ENCODE measurements around the gene TBC1D10A. TPM values are rescaled to one million over a fixed set of nuclear protein-coding genes. Genes with fewer than 3 reads are reported as not detected.

The TBC1D10A gene
- total RNA-seq, 2 donors from 2014 or later: 32.0 to 41.2 TPM

- ATAC-seq (no peak), DNase-seq (no peak)
- intact Hi-C loops (cut with DNase I, micrococcal nuclease): no loop called here
Measured at GRCh38 chr22:30292069-30292970, 34.4 kb downstream of the TBC1D10A start.

- intact Hi-C loops (cut with DNase I, micrococcal nuclease): no loop called here
- ATAC-seq (no peak), DNase-seq (peak; percentile 55 to 88)
Measured at GRCh38 chr22:30291058-30291892, 35.5 kb downstream of the TBC1D10A start.

- no peak for ATAC-seq
- intact Hi-C loops (cut with DNase I, micrococcal nuclease): no loop called here
- no peak for DNase-seq
Measured at GRCh38 chr22:30290342-30291057, 36.2 kb downstream of the TBC1D10A start.

GRCh38 chr22:30289980-30290313, 36.8 kb downstream of the TBC1D10A start:
- no peak for DNase-seq
- intact Hi-C loops (cut with DNase I, micrococcal nuclease): loop anchor here in 1 of 2 donors (2.0 kb wide), 2 partner anchors 37 to 69 kb away; partner anchors contain the start of gene TBC1D10A
- ATAC-seq: peak; percentile 0

GRCh38 chr22:30289141-30289979, 37.4 kb downstream of the TBC1D10A start, which contains the start of gene CASTOR1:
CASTOR1 (minus strand) TSS chr22:30289505; CDS start chr22:30289497, 8 bp downstream.
- DNase-seq (peak; percentile 99), ATAC-seq (peak; percentile 83)
- intact Hi-C loops (cut with DNase I, micrococcal nuclease): loop anchor here in 1 of 2 donors (2.0 kb wide), 2 partner anchors 37 to 69 kb away; partner anchors contain the start of gene TBC1D10A

GRCh38 chr22:30288419-30289140, 38.2 kb downstream of the TBC1D10A start:
- no peak for ATAC-seq
- intact Hi-C loops (cut with DNase I, micrococcal nuclease): loop anchor here in 1 of 2 donors (2.0 kb wide), 2 partner anchors 38 to 70 kb away; partner anchors contain the start of gene TBC1D10A
- DNase-seq: no peak

- peak; percentile 60 for ATAC-seq
- peak; percentile 87 to 91 for DNase-seq
- intact Hi-C loops (cut with DNase I, micrococcal nuclease): loop anchor here in 1 of 2 donors (2.0 kb wide), 3 partner anchors 39 to 101 kb away; partner anchors contain the start of gene TBC1D10A
Measured at GRCh38 chr22:30287648-30288418, 38.9 kb downstream of the TBC1D10A start.

GRCh38 chr22:30286813-30287647, 39.7 kb downstream of the TBC1D10A start:
- intact Hi-C loops (cut with DNase I, micrococcal nuclease): loop anchor here in 1 of 2 donors (2.0 kb wide), 1 partner anchor 102 kb away; no protein-coding TSS in a partner anchor
- ATAC-seq: peak; percentile 24
- DNase-seq: peak; percentile 71 to 84

- ATAC-seq (no peak), DNase-seq (no peak)
- intact Hi-C loops (cut with DNase I, micrococcal nuclease): loop anchor here in 1 of 2 donors (2.0 kb wide), 1 partner anchor 102 kb away; no protein-coding TSS in a partner anchor
Measured at GRCh38 chr22:30286331-30286730, 40.4 kb downstream of the TBC1D10A start.

GRCh38 chr22:30285846-30286200, 40.9 kb downstream of the TBC1D10A start:
- DNase-seq (no peak), ATAC-seq (no peak)
- intact Hi-C loops (cut with DNase I, micrococcal nuclease): loop anchor here in 1 of 2 donors (2.0 kb wide), 1 partner anchor 103 kb away; no protein-coding TSS in a partner anchor

- intact Hi-C loops (cut with DNase I, micrococcal nuclease): no loop called here
- DNase-seq: no peak
Measured at GRCh38 chr22:30285176-30285845, 41.4 kb downstream of the TBC1D10A start.

GRCh38 chr22:30284666-30285065, 42.1 kb downstream of the TBC1D10A start:
- intact Hi-C loops (cut with DNase I, micrococcal nuclease): no loop called here
- DNase-seq: no peak
- no peak for ATAC-seq

More at GRCh38 chr22:30285176-30285845, 41.4 kb downstream of the TBC1D10A start:
- ATAC-seq: no peak

GRCh38 chr22:30284172-30284571, 42.6 kb downstream of the TBC1D10A start:
- no peak for ATAC-seq
- DNase-seq: no peak

GRCh38 chr22:30283342-30283741, 43.4 kb downstream of the TBC1D10A start:
- ATAC-seq: no peak
- intact Hi-C loops (cut with DNase I, micrococcal nuclease): no loop called here
- DNase-seq: no peak

More at GRCh38 chr22:30284172-30284571, 42.6 kb downstream of the TBC1D10A start:
- intact Hi-C loops (cut with DNase I, micrococcal nuclease): no loop called here

GRCh38 chr22:30282616-30283046, 44.1 kb downstream of the TBC1D10A start:
- no peak for ATAC-seq
- no peak for DNase-seq

More at GRCh38 chr22:30282616-30283046, 44.1 kb downstream of the TBC1D10A start:
- intact Hi-C loops (cut with DNase I, micrococcal nuclease): no loop called here
